Frontal cortex (tissue), 4 donors: Measurements from ENCODE around the gene HOXA10. TPM values are rescaled to one million over a fixed set of nuclear protein-coding genes. Genes with fewer than 3 reads are reported as not detected.

Source experiments
- DNase-seq, 2 donors: peaks; one replicate each; pipeline ENCODE4 v3.0.0; 2012; ENCODE audit warnings: low spot score in 2 of 2
- FAIRE-seq: peaks from 2 replicates; lab custom pipeline; 2012; peaks lifted over from hg19 to GRCh38; lab: Jason Lieb, UNC
- total RNA-seq: library from RNA; depleted of rRNA; stranded (reverse); fragments of >200 nt; gene quantifications from one replicate; pipeline ENCODE4 v1.2.3, GENCODE V29; 2014
- donor health status: control.
- donor health status: control.
- donor health status: control.

HOXA10 gene
- total RNA-seq, 1 donor from 2014 or later: not detected

- DNase-seq (no peak), FAIRE-seq (no peak)
Observed at GRCh38 chr7:27160145-27160545, 14.0 kb downstream of the HOXA10 start.

- FAIRE-seq: no peak
- DNase-seq: no peak
Observed at GRCh38 chr7:27159266-27160144, 14.6 kb downstream of the HOXA10 start.

- no peak for DNase-seq
Observed at GRCh38 chr7:27158436-27159265, 15.5 kb downstream of the HOXA10 start.

GRCh38 chr7:27157702-27158431 is 16.3 kb downstream of the HOXA10 start:
- no peak for DNase-seq
- no peak for FAIRE-seq

More at GRCh38 chr7:27158436-27159265, 15.5 kb downstream of the HOXA10 start:
- no peak for FAIRE-seq

GRCh38 chr7:27156916-27157701 is 17.0 kb downstream of the HOXA10 start:
- FAIRE-seq (no peak), DNase-seq (no peak)

GRCh38 chr7:27156508-27156898 is 17.6 kb downstream of the HOXA10 start, which contains the start of gene HOXA7:
HOXA7 (minus strand) TSS chr7:27156675; CDS start chr7:27156545, 130 bp downstream.
- no peak for FAIRE-seq
- no peak for DNase-seq

- no peak for FAIRE-seq
- DNase-seq: no peak
Observed at GRCh38 chr7:27155816-27156507, 18.2 kb downstream of the HOXA10 start.

GRCh38 chr7:27154901-27155815 is 19.0 kb downstream of the HOXA10 start:
- FAIRE-seq: no peak
- no peak for DNase-seq

GRCh38 chr7:27154369-27154768 is 19.8 kb downstream of the HOXA10 start:
- DNase-seq (no peak), FAIRE-seq (no peak)

- DNase-seq (no peak), FAIRE-seq (no peak)
Observed at GRCh38 chr7:27153526-27153925, 20.6 kb downstream of the HOXA10 start.

- DNase-seq (no peak), FAIRE-seq (no peak)
Observed at GRCh38 chr7:27152816-27153442, 21.2 kb downstream of the HOXA10 start.

GRCh38 chr7:27151931-27152815 is 21.9 kb downstream of the HOXA10 start, which contains the start of gene HOXA3:
HOXA3 (minus strand) TSS chr7:27152583; CDS start chr7:27110640, 41,943 bp downstream.
- DNase-seq: no peak
- FAIRE-seq: no peak

GRCh38 chr7:27151341-27151930 is 22.7 kb downstream of the HOXA10 start:
- FAIRE-seq: no peak

GRCh38 chr7:27150568-27151340 is 23.4 kb downstream of the HOXA10 start:
- FAIRE-seq (no peak), DNase-seq (peak; percentile 84)

More at GRCh38 chr7:27151341-27151930, 22.7 kb downstream of the HOXA10 start:
- DNase-seq: no peak
